ENCODE results near the gene XRCC2.

- TF ChIP-seq POLR2A (IDR thresholded peaks at IDR 0.05) (no peak), POLR2AphosphoS5 (IDR thresholded peaks at IDR 0.05) (no peak)
- TF ChIP-seq, protein P1, sequence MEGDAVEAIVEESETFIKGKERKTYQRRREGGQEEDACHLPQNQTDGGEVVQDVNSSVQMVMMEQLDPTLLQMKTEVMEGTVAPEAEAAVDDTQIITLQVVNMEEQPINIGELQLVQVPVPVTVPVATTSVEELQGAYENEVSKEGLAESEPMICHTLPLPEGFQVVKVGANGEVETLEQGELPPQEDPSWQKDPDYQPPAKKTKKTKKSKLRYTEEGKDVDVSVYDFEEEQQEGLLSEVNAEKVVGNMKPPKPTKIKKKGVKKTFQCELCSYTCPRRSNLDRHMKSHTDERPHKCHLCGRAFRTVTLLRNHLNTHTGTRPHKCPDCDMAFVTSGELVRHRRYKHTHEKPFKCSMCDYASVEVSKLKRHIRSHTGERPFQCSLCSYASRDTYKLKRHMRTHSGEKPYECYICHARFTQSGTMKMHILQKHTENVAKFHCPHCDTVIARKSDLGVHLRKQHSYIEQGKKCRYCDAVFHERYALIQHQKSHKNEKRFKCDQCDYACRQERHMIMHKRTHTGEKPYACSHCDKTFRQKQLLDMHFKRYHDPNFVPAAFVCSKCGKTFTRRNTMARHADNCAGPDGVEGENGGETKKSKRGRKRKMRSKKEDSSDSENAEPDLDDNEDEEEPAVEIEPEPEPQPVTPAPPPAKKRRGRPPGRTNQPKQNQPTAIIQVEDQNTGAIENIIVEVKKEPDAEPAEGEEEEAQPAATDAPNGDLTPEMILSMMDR (IDR thresholded peaks at IDR 0.05 in 8 of 11, conservative IDR thresholded peaks at IDR 0.05 in 3 of 11): no peak
Measured at GRCh38 chr7:152640829-152641228, 35.1 kb downstream of the XRCC2 start.
